MM.1S (cell line): ENCODE data around the gene SETD3.

ENCODE experiments used
- DNase-seq: peaks from one replicate; pipeline ENCODE4 v3.0.0-alpha.2; 2015
- H2AFZ ChIP-seq: fragments of 300-600 bp; sonication (generic); 2 replicates; pipeline ENCODE4 v1.6.0; 2016; ENCODE audit warnings: antibody characterized with exemption, low read length
- H3F3A ChIP-seq: fragments of 300-600 bp; sonication (generic); 2 replicates; pipeline ENCODE4 v1.6.1; 2016; ENCODE audit warnings: mild to moderate bottlenecking, antibody characterized with exemption, low read length, moderate library complexity, mixed read lengths; ENCODE audit not compliant: insufficient read depth
- H3K27ac ChIP-seq: fragments of 300-600 bp; sonication (generic); 2 replicates; pipeline ENCODE4 v1.5.1; 2016; ENCODE audit warnings: mild to moderate bottlenecking, low read length
- H3K27me3 ChIP-seq: fragments of 300-600 bp; sonication (generic); replicated peaks from 2 replicates; pipeline ENCODE4 v1.6.0; 2016; ENCODE audit warnings: low read length; ENCODE audit not compliant: insufficient read depth
- H3K36me3 ChIP-seq: fragments of 300-600 bp; sonication (generic); replicated peaks from 2 replicates; pipeline ENCODE4 v1.6.1; 2016; ENCODE audit warnings: mild to moderate bottlenecking, low read length, mixed read lengths; ENCODE audit not compliant: insufficient read depth
- H3K4me1 ChIP-seq: fragments of 300-600 bp; sonication (generic); 2 replicates; pipeline ENCODE4 v1.6.1; 2016; ENCODE audit warnings: low read length, mixed read lengths
- H3K4me2 ChIP-seq: fragments of 300-600 bp; sonication (generic); 2 replicates; pipeline ENCODE4 v1.6.0; 2016; ENCODE audit warnings: low read depth, low read length
- H3K4me3 ChIP-seq: fragments of 300-600 bp; sonication (generic); 2 replicates; pipeline ENCODE4 v1.5.1; 2016; ENCODE audit warnings: low read length, mixed read lengths
- H3K79me2 ChIP-seq: fragments of 300-600 bp; sonication (generic); 2 replicates; pipeline ENCODE4 v1.6.1; 2016; ENCODE audit warnings: mixed run types, low read length, mixed read lengths
- H3K9ac ChIP-seq: fragments of 300-600 bp; sonication (generic); 2 replicates; pipeline ENCODE4 v1.6.1; 2016; ENCODE audit warnings: low read length, mixed read lengths
- H3K9me2 ChIP-seq: fragments of 300-600 bp; sonication (generic); replicated peaks from 2 replicates; pipeline ENCODE4 v1.6.1; 2016; ENCODE audit warnings: mild to moderate bottlenecking, low read length, mixed read lengths; ENCODE audit not compliant: insufficient read depth
- H3K9me3 ChIP-seq: fragments of 300-600 bp; sonication (generic); replicated peaks from 2 replicates; pipeline ENCODE4 v1.6.1; 2016; ENCODE audit warnings: mild to moderate bottlenecking, low read length, mixed read lengths; ENCODE audit not compliant: insufficient read depth
- H4K20me1 ChIP-seq: fragments of 300-600 bp; sonication (generic); 2 replicates; pipeline ENCODE4 v1.6.1; 2016; ENCODE audit warnings: mild to moderate bottlenecking, low read length, moderate library complexity, mixed read lengths; ENCODE audit not compliant: insufficient read depth
- CTCF ChIP-seq: fragments of 300-600 bp; sonication (generic); IDR thresholded peaks from 2 replicates; pipeline ENCODE4 v1.5.1; 2016; ENCODE audit warnings: antibody characterized with exemption, low read length, mixed read lengths
- EZH2 ChIP-seq: fragments of 300-600 bp; sonication (generic); optimal IDR thresholded peaks from 2 replicates; pipeline ENCODE3; 2017; ENCODE audit warnings: low read depth, mild to moderate bottlenecking, antibody characterized with exemption, low read length, mixed read lengths
- EZH2phosphoT487 ChIP-seq: fragments of 300-600 bp; sonication (generic); IDR thresholded peaks from 2 replicates; pipeline ENCODE4 v1.6.1; 2018; ENCODE audit warnings: antibody characterized with exemption, low read length

Gene SETD3

GRCh38 chr14:99410019-99410418, 70.6 kb downstream of the SETD3 start:
- no peaks in the 10 kb centered on the region for H3K9me2 ChIP-seq
- no peaks in the 10 kb centered on the region for H3F3A ChIP-seq
- H3K27ac ChIP-seq = no peak overlapping the region
- H2AFZ ChIP-seq = no peak overlapping the region
- no peaks in the 10 kb centered on the region for H3K79me2 ChIP-seq
- no peak for TF ChIP-seq EZH2phosphoT487
- no peak for TF ChIP-seq EZH2
- TF ChIP-seq CTCF = no peak
- no peak overlapping the region for H3K9ac ChIP-seq
- H3K36me3 ChIP-seq = no peaks in the 10 kb centered on the region
- H3K4me1 ChIP-seq = no peaks in the 10 kb centered on the region
- H3K4me2 ChIP-seq = no peak overlapping the region
- H3K4me3 ChIP-seq = no peak overlapping the region
- no peak for DNase-seq
- no peaks in the 10 kb centered on the region for H3K27me3 ChIP-seq
- no peaks in the 10 kb centered on the region for H3K9me3 ChIP-seq
- H4K20me1 ChIP-seq = no peaks in the 10 kb centered on the region

DNA sequence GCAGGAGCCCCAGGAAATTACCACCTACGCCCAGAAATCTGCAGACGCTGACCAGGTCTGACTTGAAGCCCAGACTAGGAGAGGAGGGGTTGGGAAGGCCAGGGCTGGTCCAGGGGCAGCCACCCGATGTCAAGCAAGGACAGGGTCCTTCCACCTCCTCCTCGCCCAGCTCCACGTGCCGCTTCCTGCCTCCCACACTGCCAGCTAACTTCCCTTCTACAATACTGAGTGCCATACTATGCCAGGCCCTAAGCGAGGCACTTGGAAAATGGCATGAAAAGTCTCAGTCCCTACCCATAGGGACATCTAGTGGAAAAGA, 71.7 kb downstream of the SETD3 start:
- no peak overlapping the region for H3K4me2 ChIP-seq
- TF ChIP-seq CTCF (no peak), EZH2phosphoT487 (no peak), EZH2 (no peak)

DNA sequence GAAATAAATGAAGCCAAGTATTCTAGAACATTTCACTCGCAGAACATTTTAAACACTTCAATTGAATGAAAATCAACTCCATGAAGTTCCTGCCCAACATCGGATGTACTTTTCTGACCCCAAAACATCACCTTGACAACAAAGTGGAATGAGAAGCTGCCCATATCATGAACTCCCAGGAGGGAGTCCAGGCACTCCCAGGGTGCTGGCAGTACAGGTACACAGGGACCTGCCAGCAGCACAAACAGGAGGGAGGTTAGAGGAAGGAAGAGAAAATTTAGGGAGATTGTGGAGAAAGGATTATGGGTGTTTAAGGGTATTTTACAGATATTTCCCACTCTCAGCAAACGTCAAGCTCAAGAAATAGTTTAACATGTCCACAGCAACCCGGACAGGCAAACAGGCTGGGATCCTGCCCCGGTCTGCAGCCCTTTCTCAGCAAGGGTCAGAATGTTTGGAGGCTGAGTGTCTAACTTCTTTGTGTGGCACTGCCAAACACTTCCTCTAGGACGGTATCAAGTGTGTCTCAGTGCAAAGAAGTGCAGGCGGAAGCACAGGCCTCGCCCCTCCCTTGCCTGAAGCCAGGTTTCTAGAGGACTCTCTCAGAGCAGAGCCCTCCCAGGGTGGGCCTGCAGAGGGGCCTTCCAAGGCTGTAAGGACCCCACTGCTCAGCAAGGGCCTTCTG, 72.2 kb downstream of the SETD3 start:
- Histone ChIP-seq H3F3A (no peaks in the 10 kb centered on the region), H4K20me1 (no peaks in the 10 kb centered on the region), H3K9ac (no peak overlapping the region), H3K4me3 (no peak overlapping the region), H3K9me2 (no peaks in the 10 kb centered on the region), H3K36me3 (no peaks in the 10 kb centered on the region), H3K79me2 (no peaks in the 10 kb centered on the region), H3K27me3 (no peaks in the 10 kb centered on the region), H3K4me1 (no peaks in the 10 kb centered on the region), H3K9me3 (no peaks in the 10 kb centered on the region), H3K4me2 (no peak overlapping the region), H2AFZ (no peak overlapping the region), H3K27ac (no peak overlapping the region)
- no peak for DNase-seq
- no peak for TF ChIP-seq EZH2phosphoT487
- TF ChIP-seq CTCF = no peak
- no peak for TF ChIP-seq EZH2

More for the DNA sequence above, 71.7 kb downstream of the SETD3 start:
- Histone ChIP-seq H3K9me2 (no peaks in the 10 kb centered on the region), H3K79me2 (no peaks in the 10 kb centered on the region), H3K4me3 (no peak overlapping the region), H3K9me3 (no peaks in the 10 kb centered on the region), H3K27me3 (no peaks in the 10 kb centered on the region), H3K27ac (no peak overlapping the region), H3K36me3 (no peaks in the 10 kb centered on the region), H4K20me1 (no peaks in the 10 kb centered on the region), H3K9ac (no peak overlapping the region), H2AFZ (no peak overlapping the region), H3F3A (no peaks in the 10 kb centered on the region), H3K4me1 (no peaks in the 10 kb centered on the region)
- DNase-seq = no peak
